Measurements from ENCODE around the gene CYP4F2. TPM values are rescaled to one million over a fixed set of nuclear protein-coding genes. Genes with fewer than 3 reads are reported as not detected.
"Not testable (repeated sequence)": the region's sequence is repeated elsewhere in the genome, so short reads cannot be mapped to it uniquely, and the experiment has no call there.

Gene CYP4F2
- not detected in 2 replicates for total RNA-seq

- intact Hi-C loops (cut with micrococcal nuclease), result no loop called here
Observed at GRCh38 chr19:15897738-15898276, at the start of gene CYP4F2. Gene CYP4F2, minus strand, starts transcription at chr19:15898074. Its CDS starts 463 bp downstream, at chr19:15897611.

- intact Hi-C loops (cut with micrococcal nuclease), result no loop called here
Observed at GRCh38 chr19:15945301-15945700, 47.4 kb upstream of the CYP4F2 start.

GRCh38 chr19:15944401-15944800 lies 46.5 kb upstream of the CYP4F2 start:
- intact Hi-C loops (cut with micrococcal nuclease), result no loop called here

GRCh38 chr19:15937771-15938170 lies 39.9 kb upstream of the CYP4F2 start:
- intact Hi-C loops (cut with micrococcal nuclease), result no loop called here

GRCh38 chr19:15936950-15937349 lies 39.1 kb upstream of the CYP4F2 start:
- intact Hi-C loops (cut with micrococcal nuclease), result no loop called here

- intact Hi-C loops (cut with micrococcal nuclease), result no loop called here
Observed at GRCh38 chr19:15936173-15936572, 38.3 kb upstream of the CYP4F2 start.

- intact Hi-C loops (cut with micrococcal nuclease), result no loop called here
Observed at GRCh38 chr19:15935167-15935702, 37.4 kb upstream of the CYP4F2 start.

GRCh38 chr19:15934332-15935078 lies 36.6 kb upstream of the CYP4F2 start, which contains the start of gene CYP4F11:
Gene CYP4F11, minus strand, starts transcription at chr19:15934529. Its CDS starts 121 bp downstream, at chr19:15934408.
- intact Hi-C loops (cut with micrococcal nuclease), result no loop called here

GRCh38 chr19:15933761-15934331 lies 36.0 kb upstream of the CYP4F2 start:
- intact Hi-C loops (cut with micrococcal nuclease), result not testable (repeated sequence)

GRCh38 chr19:15928321-15928720 lies 30.4 kb upstream of the CYP4F2 start:
- intact Hi-C loops (cut with micrococcal nuclease), result no loop called here

- intact Hi-C loops (cut with micrococcal nuclease), result no loop called here
Observed at GRCh38 chr19:15926484-15926883, 28.6 kb upstream of the CYP4F2 start.

GRCh38 chr19:15923702-15924101 lies 25.8 kb upstream of the CYP4F2 start:
- intact Hi-C loops (cut with micrococcal nuclease), result no loop called here

- intact Hi-C loops (cut with micrococcal nuclease), result no loop called here
Observed at GRCh38 chr19:15922021-15922420, 24.1 kb upstream of the CYP4F2 start.

GRCh38 chr19:15919243-15919642 lies 21.4 kb upstream of the CYP4F2 start:
- intact Hi-C loops (cut with micrococcal nuclease), result no loop called here

GRCh38 chr19:15915109-15915508 lies 17.2 kb upstream of the CYP4F2 start:
- intact Hi-C loops (cut with micrococcal nuclease), result no loop called here

- intact Hi-C loops (cut with micrococcal nuclease), result no loop called here
Observed at GRCh38 chr19:15913830-15914229, 16.0 kb upstream of the CYP4F2 start.

- intact Hi-C loops (cut with micrococcal nuclease), result no loop called here
Observed at GRCh38 chr19:15913384-15913783, 15.5 kb upstream of the CYP4F2 start.

GRCh38 chr19:15911599-15912235 lies 13.8 kb upstream of the CYP4F2 start:
- intact Hi-C loops (cut with micrococcal nuclease), result no loop called here

GRCh38 chr19:15905026-15905425 lies 7.2 kb upstream of the CYP4F2 start:
- intact Hi-C loops (cut with micrococcal nuclease), result no loop called here

- intact Hi-C loops (cut with micrococcal nuclease), result not testable (repeated sequence)
Observed at GRCh38 chr19:15902898-15903297, 5.0 kb upstream of the CYP4F2 start.

GRCh38 chr19:15902254-15902653 lies 4.4 kb upstream of the CYP4F2 start:
- intact Hi-C loops (cut with micrococcal nuclease), result no loop called here

GRCh38 chr19:15900504-15900903 lies 2.6 kb upstream of the CYP4F2 start:
- intact Hi-C loops (cut with micrococcal nuclease), result no loop called here

All from T-helper 1 cell treated with Interleukin-12 subunit alpha and Interleukin-12 subunit beta and Interleukin-4 antibody, amounts not matched to agents 30 ng/mL and 1 ng/mL, for 36 hours (primary cell).